CD4-positive, CD25-positive, alpha-beta regulatory T cell (primary cell): ENCODE data around the gene DIO3. TPM values are rescaled to one million over a fixed set of nuclear protein-coding genes. Genes with fewer than 3 reads are reported as not detected.
"Not testable (repeated sequence)": the region's sequence is repeated elsewhere in the genome, so short reads cannot be mapped to it uniquely, and the experiment has no call there.

Experiments
- ATAC-seq, 2 donors: fragments of 150-1000 bp; cut with Tn5 transposase; one replicate each; pipeline ENCODE4 v1.10.0; 2021; ENCODE audit warnings: low read depth in 2 of 2, moderate number of reproducible peaks in 2 of 2, moderate library complexity in 1 of 2
- DNase-seq, 3 donors: peaks; one replicate each; pipeline versions ENCODE4 v3.0.0 to v3.0.0-alpha.2; 2012 to 2022; ENCODE audit warnings: mixed read lengths in 1 of 3
- H3K27ac ChIP-seq: one replicate; pipeline ENCODE4 v1.7.0; 2013; ENCODE audit warnings: mild to moderate bottlenecking, low read length; ENCODE audit not compliant: insufficient read depth, poor library complexity, severe bottlenecking
- H3K27me3 ChIP-seq: one replicate; pipeline ENCODE4 v1.7.0; 2013; ENCODE audit warnings: low read length; ENCODE audit not compliant: control insufficient read depth, insufficient read depth
- H3K36me3 ChIP-seq: one replicate; pipeline ENCODE4 v1.7.0; 2013; ENCODE audit warnings: mild to moderate bottlenecking, low read length, moderate library complexity; ENCODE audit not compliant: control insufficient read depth, insufficient read depth
- H3K4me1 ChIP-seq: 2 replicates; pipeline ENCODE4 v1.7.0; 2013; ENCODE audit warnings: mild to moderate bottlenecking, low read length; ENCODE audit not compliant: insufficient read depth, control insufficient read depth, poor library complexity, severe bottlenecking
- H3K4me3 ChIP-seq: one replicate; pipeline ENCODE4 v1.7.0; 2013; ENCODE audit warnings: low read depth, mild to moderate bottlenecking, low read length, moderate library complexity
- H3K9me3 ChIP-seq, 2 experiments: 1 replicate in 1 of 2; 2 replicates in 1 of 2; pipeline ENCODE4 v1.7.0; 2013; ENCODE audit warnings: low read length in 2 of 2, mild to moderate bottlenecking in 1 of 2, moderate library complexity in 1 of 2; ENCODE audit not compliant: control insufficient read depth in 2 of 2
- H3K27ac Mint-ChIP-seq, 3 donors: one replicate each; pipeline ENCODE4 v1.8.0; 2020 to 2022; ENCODE audit warnings: mild to moderate bottlenecking in 3 of 3, mixed read lengths in 3 of 3, moderate library complexity in 2 of 3
- H3K27me3 Mint-ChIP-seq: one replicate; pipeline ENCODE4 v1.8.0; 2022; ENCODE audit warnings: mild to moderate bottlenecking, mixed read lengths
- H3K36me3 Mint-ChIP-seq: one replicate; pipeline ENCODE4 v1.8.0; 2020; ENCODE audit warnings: mixed read lengths
- H3K4me1 Mint-ChIP-seq, 4 donors: one replicate each; pipeline ENCODE4 v1.8.0; 2020 to 2022; ENCODE audit warnings: mixed read lengths in 4 of 4, mild to moderate bottlenecking in 1 of 4
- H3K4me3 Mint-ChIP-seq, 4 donors: one replicate each; pipeline ENCODE4 v1.8.0; 2020 to 2022; ENCODE audit warnings: mild to moderate bottlenecking in 4 of 4, mixed read lengths in 4 of 4, moderate library complexity in 3 of 4
- H3K9me3 Mint-ChIP-seq, 7 donors: one replicate each; pipeline ENCODE4 v1.8.0; 2020 to 2022; ENCODE audit warnings: mixed read lengths in 7 of 7, mild to moderate bottlenecking in 3 of 7, moderate library complexity in 2 of 7
- polyA plus RNA-seq, 4 donors: library from polyadenylated mRNA; unstranded; fragments of 300-500 nt; fragmentation: Illumina TruSeq; gene quantifications; one replicate each; pipeline ENCODE4 v1.2.3, GENCODE V29; 2021
- total RNA-seq: library from RNA; stranded (reverse); gene quantifications from one replicate; pipeline ENCODE4 v1.2.3, GENCODE V29; 2022

Gene DIO3
- total and polyA plus RNA-seq, 5 donors from 2014 or later = not detected

DNA sequence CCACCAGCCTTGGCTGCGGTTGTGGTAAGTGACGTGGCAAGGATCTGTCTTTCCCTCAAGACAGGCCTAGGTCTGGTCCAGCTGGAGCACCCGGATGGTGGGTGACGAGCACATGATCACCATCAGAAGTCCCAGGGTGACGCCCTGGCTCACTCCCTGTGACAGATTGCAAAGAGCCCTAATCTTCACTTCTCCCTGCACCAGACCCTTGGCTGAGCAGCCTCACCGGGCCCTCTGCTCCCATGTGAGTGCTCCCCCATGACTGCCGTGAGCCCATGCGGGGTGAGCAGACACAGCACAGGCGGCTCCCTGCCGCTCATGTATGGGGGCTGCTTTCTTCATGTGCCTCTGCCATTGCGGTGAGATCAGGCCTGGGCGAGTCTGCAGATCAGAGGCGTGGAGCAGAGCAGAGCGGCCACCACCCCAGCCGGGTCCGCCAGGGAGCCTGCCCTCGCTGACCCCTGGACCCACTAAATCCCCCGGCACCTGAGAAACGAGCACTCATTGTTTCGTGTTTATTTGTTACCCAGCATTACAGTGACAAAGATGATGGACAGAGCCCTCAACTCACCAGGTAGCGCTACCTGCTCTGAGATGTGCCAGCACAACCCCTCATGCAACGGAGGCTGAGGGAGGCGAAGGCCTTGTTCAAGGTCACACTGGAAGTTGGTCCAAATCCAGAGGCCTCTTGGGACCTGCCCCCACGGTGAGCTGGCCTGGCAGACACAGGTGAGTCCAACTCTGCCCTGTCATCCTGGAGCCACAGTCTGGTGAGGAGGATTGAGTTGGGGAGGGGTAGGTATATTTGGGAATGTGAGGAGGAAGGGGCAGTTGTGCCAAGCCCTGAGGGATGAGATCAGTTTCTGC lies 9.3 kb upstream of the DIO3 start:
- H3K27ac Mint-ChIP-seq = no peak overlapping the region
- no peaks in the 10 kb centered on the region for H3K4me1 Mint-ChIP-seq
- Histone ChIP-seq H3K27me3 (no peaks in the 10 kb centered on the region), H3K27ac (no peak overlapping the region), H3K4me1 (no peaks in the 10 kb centered on the region), H3K9me3 (no peaks in the 10 kb centered on the region), H3K36me3 (no peaks in the 10 kb centered on the region), H3K4me3 (no peak overlapping the region)
- H3K36me3 Mint-ChIP-seq = no peaks in the 10 kb centered on the region
- ATAC-seq = no peak
- H3K27me3 Mint-ChIP-seq = no peaks in the 10 kb centered on the region
- H3K4me3 Mint-ChIP-seq = no peak overlapping the region
- DNase-seq = no peak
- peaks cover 0 to 3% (median 0%) of the 10 kb centered on the region in 7 donors for H3K9me3 Mint-ChIP-seq

DNA sequence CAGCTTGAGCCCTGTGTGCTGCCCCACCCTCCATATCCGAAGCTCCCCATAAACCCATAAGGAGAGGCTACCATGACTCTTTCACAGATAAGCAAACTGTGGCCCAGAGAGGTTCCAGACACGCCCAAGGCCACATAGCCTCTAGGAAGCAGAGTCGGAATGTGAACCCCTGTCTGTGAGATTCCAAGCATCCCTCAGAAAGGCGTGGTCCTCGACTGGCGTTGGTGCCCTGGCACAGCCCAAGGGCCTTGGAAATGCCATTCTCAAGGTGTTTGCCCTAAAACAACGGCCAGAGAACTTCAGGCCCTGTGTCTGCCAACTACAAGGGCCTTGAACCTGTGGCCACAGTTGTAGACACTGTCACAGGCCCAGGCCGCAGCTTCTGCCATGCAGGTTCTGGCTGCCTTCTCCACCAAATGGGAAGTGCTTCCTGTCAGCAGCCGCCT lies 8.5 kb upstream of the DIO3 start:
- Mint-ChIP-seq H3K36me3 (no peaks in the 10 kb centered on the region), H3K9me3 (peaks cover 0 to 3% (median 0%) of the 10 kb centered on the region in 7 donors), H3K27me3 (no peaks in the 10 kb centered on the region), H3K4me1 (no peaks in the 10 kb centered on the region), H3K27ac (no peak overlapping the region), H3K4me3 (no peak overlapping the region)
- H3K36me3 ChIP-seq = no peaks in the 10 kb centered on the region
- DNase-seq = no peak
- H3K9me3 ChIP-seq = no peaks in the 10 kb centered on the region
- H3K4me3 ChIP-seq = no peak overlapping the region
- no peak overlapping the region for H3K27ac ChIP-seq
- ATAC-seq = no peak
- H3K4me1 ChIP-seq = no peaks in the 10 kb centered on the region
- H3K27me3 ChIP-seq = no peaks in the 10 kb centered on the region

DNA sequence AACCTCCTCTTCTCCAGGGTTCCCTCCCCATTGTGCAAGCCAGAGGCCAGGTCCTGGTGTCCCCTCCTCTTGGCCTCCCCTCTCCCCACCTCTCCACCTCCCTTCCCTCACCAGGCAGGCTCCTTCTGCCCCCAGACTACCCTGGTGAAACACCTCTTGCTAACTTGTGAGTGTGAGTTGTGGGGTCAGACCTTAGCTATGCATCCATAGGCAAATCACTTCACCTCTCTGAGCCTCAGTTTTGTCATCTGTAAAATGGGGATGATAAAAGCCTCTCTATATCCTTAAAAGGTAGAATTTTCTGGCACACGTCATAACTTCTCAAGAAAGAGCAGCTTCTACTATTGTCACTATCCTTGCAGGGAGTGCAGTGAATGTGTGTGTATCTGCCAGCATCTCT lies 7.9 kb upstream of the DIO3 start:
- DNase-seq (no peak), ATAC-seq (no peak)
- Mint-ChIP-seq H3K27me3 (peaks cover under 1% of the 10 kb centered on the region), H3K4me1 (no peaks in the 10 kb centered on the region), H3K9me3 (peaks cover 0 to 3% (median 0%) of the 10 kb centered on the region in 7 donors), H3K36me3 (no peaks in the 10 kb centered on the region), H3K4me3 (no peak overlapping the region), H3K27ac (peak overlapping the region in 1 of 3 donors; percentile 63)
- Histone ChIP-seq H3K9me3 (no peaks in the 10 kb centered on the region), H3K27me3 (no peaks in the 10 kb centered on the region), H3K27ac (no peak overlapping the region), H3K4me3 (no peak overlapping the region), H3K4me1 (no peaks in the 10 kb centered on the region), H3K36me3 (no peaks in the 10 kb centered on the region)

DNA sequence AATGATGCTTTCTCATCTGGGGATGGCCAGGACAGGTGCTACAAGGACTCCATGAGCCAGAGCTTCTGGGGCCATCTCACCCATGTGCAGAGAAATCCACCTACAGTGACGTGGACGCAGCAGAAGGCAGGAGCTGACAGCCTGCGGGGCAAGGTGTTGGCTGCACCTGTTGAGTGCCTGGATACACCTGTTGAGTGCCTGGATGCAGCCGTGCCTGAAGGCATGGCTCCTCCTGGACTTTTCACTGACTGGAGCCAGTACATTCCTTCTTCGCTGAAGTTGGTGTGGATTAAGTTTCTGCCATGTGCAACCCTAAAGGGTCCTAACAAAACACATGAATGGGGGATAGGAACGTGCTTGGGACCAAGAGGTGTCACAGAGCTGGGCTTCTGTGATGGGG lies 7.4 kb upstream of the DIO3 start:
- H3K4me3 ChIP-seq = no peak overlapping the region
- H3K9me3 ChIP-seq = no peaks in the 10 kb centered on the region
- peaks cover 0 to 3% (median 0%) of the 10 kb centered on the region in 7 donors for H3K9me3 Mint-ChIP-seq
- H3K36me3 Mint-ChIP-seq = no peaks in the 10 kb centered on the region
- H3K4me3 Mint-ChIP-seq = no peak overlapping the region
- no peak overlapping the region for H3K27ac ChIP-seq
- peaks cover 6% of the 10 kb centered on the region for H3K27me3 Mint-ChIP-seq
- H3K27me3 ChIP-seq = no peaks in the 10 kb centered on the region
- no peaks in the 10 kb centered on the region for H3K36me3 ChIP-seq
- no peaks in the 10 kb centered on the region for H3K4me1 ChIP-seq
- DNase-seq (no peak), ATAC-seq (no peak)
- H3K27ac Mint-ChIP-seq = no peak overlapping the region
- peaks cover 0 to 3% (median 0%) of the 10 kb centered on the region in 4 donors for H3K4me1 Mint-ChIP-seq

DNA sequence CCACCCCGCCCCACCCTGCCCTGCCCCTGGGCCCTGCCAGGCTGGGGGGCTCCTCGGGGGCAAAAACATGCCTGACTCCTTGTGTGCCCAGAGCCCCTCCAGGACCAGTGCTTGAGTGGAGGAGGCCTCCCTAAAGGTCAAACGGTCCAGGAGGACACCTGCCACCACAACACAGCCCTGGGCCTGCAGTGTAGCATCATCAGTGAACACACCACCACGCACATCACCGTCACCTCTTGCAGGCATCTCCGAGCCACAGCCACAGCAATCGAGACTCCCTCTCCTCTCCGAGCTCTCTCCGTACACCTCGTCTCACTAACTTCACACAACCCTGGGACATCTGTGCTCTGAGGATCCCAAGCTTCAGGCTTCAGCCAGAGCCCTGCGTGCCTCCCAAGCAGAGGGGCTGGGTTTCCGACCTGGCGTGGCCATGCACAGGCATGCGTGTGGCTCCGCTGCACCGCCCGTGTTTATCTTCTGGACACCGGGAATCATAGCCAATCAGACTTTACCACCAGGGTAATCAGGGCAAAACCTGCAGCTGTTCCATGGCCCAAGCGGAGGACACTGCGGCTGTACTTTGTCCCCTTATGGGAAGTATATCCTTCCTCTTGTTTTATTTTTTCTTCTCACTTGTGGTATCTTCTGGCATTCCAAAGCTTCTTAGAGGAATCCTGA lies 6.2 kb upstream of the DIO3 start:
- no peaks in the 10 kb centered on the region for H3K27me3 ChIP-seq
- H3K27me3 Mint-ChIP-seq = peaks cover 9% of the 10 kb centered on the region
- no peak for DNase-seq
- no peaks in the 10 kb centered on the region for H3K4me1 ChIP-seq
- ATAC-seq = no peak
- H3K4me1 Mint-ChIP-seq = peaks cover 0 to 3% (median 0%) of the 10 kb centered on the region in 4 donors
- peak overlapping the region in 1 of 3 donors; percentile 12 for H3K27ac Mint-ChIP-seq
- H3K4me3 ChIP-seq = no peak overlapping the region
- no peaks in the 10 kb centered on the region for H3K36me3 Mint-ChIP-seq
- H3K9me3 Mint-ChIP-seq = peaks cover 0 to 3% (median 0%) of the 10 kb centered on the region in 7 donors
- no peak overlapping the region for H3K27ac ChIP-seq
- H3K9me3 ChIP-seq = no peaks in the 10 kb centered on the region
- H3K4me3 Mint-ChIP-seq = no peak overlapping the region
- no peaks in the 10 kb centered on the region for H3K36me3 ChIP-seq

DNA sequence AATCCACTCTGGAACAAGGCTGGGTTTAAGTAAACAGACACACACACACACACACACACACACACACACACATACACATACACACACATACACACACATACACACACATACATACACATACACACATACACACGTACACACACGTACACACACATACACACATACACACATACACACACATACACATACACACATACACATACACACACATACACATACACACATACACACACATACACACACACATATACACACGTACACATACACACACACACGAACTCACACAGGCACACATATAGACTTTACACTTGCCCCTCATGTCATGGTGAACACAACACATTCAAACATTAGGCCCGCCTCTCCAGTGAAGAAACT lies 5.6 kb upstream of the DIO3 start:
- peak overlapping the region in 1 of 3 donors; percentile 39 for H3K27ac Mint-ChIP-seq
- not testable (repeated sequence) for H3K36me3 Mint-ChIP-seq, H3K4me3 ChIP-seq, H3K4me1 ChIP-seq, ATAC-seq, H3K4me3 Mint-ChIP-seq, DNase-seq, H3K27me3 Mint-ChIP-seq, H3K36me3 ChIP-seq, H3K27ac ChIP-seq, H3K9me3 Mint-ChIP-seq, H3K9me3 ChIP-seq, H3K4me1 Mint-ChIP-seq, H3K27me3 ChIP-seq

DNA sequence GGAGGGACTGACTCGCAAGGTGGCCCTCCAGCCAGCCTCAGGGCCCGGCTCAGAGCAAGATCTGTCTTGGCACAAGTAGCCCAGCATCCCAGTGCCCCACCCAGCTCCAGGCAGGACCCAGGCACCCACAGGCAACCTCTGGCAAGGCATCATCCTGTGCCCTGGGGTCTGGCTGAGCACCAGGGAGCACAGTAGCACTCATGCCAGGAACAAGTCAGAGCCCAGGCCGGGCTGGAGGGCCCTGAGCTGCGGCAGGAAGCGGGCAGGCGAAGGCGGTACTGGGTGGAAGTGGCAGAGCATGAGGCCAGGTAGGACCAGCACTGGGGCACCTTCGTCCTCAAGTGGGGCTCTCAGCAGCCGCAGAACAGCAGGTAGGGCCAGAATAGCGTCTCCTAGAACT lies 5.2 kb upstream of the DIO3 start:
- no peak overlapping the region for H3K27ac Mint-ChIP-seq
- Histone ChIP-seq H3K36me3 (no peaks in the 10 kb centered on the region), H3K9me3 (no peaks in the 10 kb centered on the region), H3K27ac (no peak overlapping the region), H3K27me3 (no peaks in the 10 kb centered on the region), H3K4me3 (no peak overlapping the region), H3K4me1 (no peaks in the 10 kb centered on the region)
- peaks cover 9% of the 10 kb centered on the region for H3K27me3 Mint-ChIP-seq
- no peak overlapping the region for H3K4me3 Mint-ChIP-seq
- no peak for ATAC-seq
- peaks cover 0 to 3% (median 0%) of the 10 kb centered on the region in 7 donors for H3K9me3 Mint-ChIP-seq
- peaks cover 0 to 3% (median 0%) of the 10 kb centered on the region in 4 donors for H3K4me1 Mint-ChIP-seq
- DNase-seq = no peak
- no peaks in the 10 kb centered on the region for H3K36me3 Mint-ChIP-seq
